CD4-positive, alpha-beta T cell (primary cell): ENCODE data around the gene TMEM47. TPM values are rescaled to one million over a fixed set of nuclear protein-coding genes. Genes with fewer than 3 reads are reported as not detected.

Experiments
- ATAC-seq: fragments of 200-7000 bp; cut with Tn5 transposase; one replicate; pipeline ENCODE4 v1.10.0; 2022; ENCODE audit warnings: mild to moderate bottlenecking; ENCODE audit not compliant: poor library complexity
- CTCF ChIA-PET: fragments of 350-600 bp; sonication (Branson Sonifier 250); formaldehyde crosslinking; loops from one replicate; lab custom pipeline; 2021; ENCODE audit warnings: antibody characterized with exemption, inconsistent platforms; lab: Charles Lee
- POLR2A ChIA-PET: fragments of 350-600 bp; sonication (Branson Sonifier 250); formaldehyde crosslinking; loops from one replicate; lab custom pipeline; 2021; ENCODE audit warnings: antibody characterized with exemption, inconsistent platforms; lab: Charles Lee
- DNase-seq, 14 experiments: peaks; one replicate each; pipeline ENCODE4 v3.0.0-alpha.2; 2013 to 2020; ENCODE audit warnings: mixed read lengths in 2 of 14
- H3K27ac ChIP-seq, 2 donors: one replicate each; pipeline versions ENCODE4 v1.5.1 to v1.7.0; 2013; ENCODE audit warnings: low read length in 2 of 2, low read depth in 1 of 2, mild to moderate bottlenecking in 1 of 2
- H3K27me3 ChIP-seq, 2 experiments: 1 replicate in 1 of 2; 2 replicates in 1 of 2; pipeline versions ENCODE4 v1.6.1 to v1.7.0; 2013; ENCODE audit warnings: low read length in 2 of 2, control low read depth in 1 of 2, mild to moderate bottlenecking in 1 of 2, moderate library complexity in 1 of 2; ENCODE audit not compliant: insufficient read depth in 2 of 2, control insufficient read depth in 1 of 2
- H3K36me3 ChIP-seq: one replicate; pipeline ENCODE4 v1.6.1; 2013; ENCODE audit warnings: low read length, control low read depth; ENCODE audit not compliant: insufficient read depth
- H3K4me1 ChIP-seq: one replicate; pipeline ENCODE4 v1.6.1; 2013; ENCODE audit warnings: low read length, control low read depth; ENCODE audit not compliant: insufficient read depth
- H3K4me3 ChIP-seq: one replicate; pipeline ENCODE4 v1.5.1; 2013; ENCODE audit warnings: mild to moderate bottlenecking, low read length, moderate library complexity
- H3K9me3 ChIP-seq, 2 experiments: 1 replicate in 1 of 2; 2 replicates in 1 of 2; pipeline versions ENCODE4 v1.6.1 to v1.7.0; 2013; ENCODE audit warnings: low read length in 2 of 2, mild to moderate bottlenecking in 2 of 2, control low read depth in 1 of 2, moderate library complexity in 1 of 2; ENCODE audit not compliant: control insufficient read depth in 1 of 2, insufficient read depth in 1 of 2
- H3K27ac Mint-ChIP-seq: one replicate; pipeline ENCODE4 v1.8.0; 2020; ENCODE audit warnings: mixed read lengths
- H3K27me3 Mint-ChIP-seq: one replicate; pipeline ENCODE4 v1.8.0; 2021; ENCODE audit warnings: mixed read lengths
- H3K36me3 Mint-ChIP-seq: one replicate; pipeline ENCODE4 v1.8.0; 2021; ENCODE audit warnings: low read depth, mixed read lengths
- H3K4me1 Mint-ChIP-seq: one replicate; pipeline ENCODE4 v1.8.0; 2021; ENCODE audit warnings: low read depth, mixed read lengths
- H3K4me3 Mint-ChIP-seq: one replicate; pipeline ENCODE4 v1.8.0; 2020; ENCODE audit warnings: mild to moderate bottlenecking, mixed read lengths
- H3K9me3 Mint-ChIP-seq: one replicate; pipeline ENCODE4 v1.8.0; 2020; ENCODE audit warnings: mixed read lengths
- CTCF ChIP-seq: fragments of 200-600 bp; IDR thresholded peaks from one replicate; pipeline ENCODE4 v1.8.0; 2022; ENCODE audit warnings: antibody characterized with exemption, mild to moderate bottlenecking
- intact Hi-C, 2 experiments: fragments of 100-400 bp; cut with DNase I in 1 of 2; cut with micrococcal nuclease in 1 of 2; formaldehyde crosslinking; loops; one replicate each; pipeline versions ENCODE4 v1.15.1 to v1.9.0; 2023 to 2025; cut with DNase I, micrococcal nuclease
- total RNA-seq, 174 experiments: library from RNA in 2 of 174; stranded (reverse) in 2 of 174; gene quantifications; one replicate each; pipeline ENCODE4 v1.2.3 and lab custom pipeline; 2021 to 2026

Gene TMEM47
- total RNA-seq, 2 experiments from 2014 or later: not detected

- DNase-seq: no peak
- Histone ChIP-seq H3K27ac (no peak overlapping the region), H3K4me3 (no peak overlapping the region), H3K9me3 (no peaks in the 10 kb centered on the region), H3K4me1 (no peaks in the 10 kb centered on the region), H3K27me3 (no peaks in the 10 kb centered on the region), H3K36me3 (no peaks in the 10 kb centered on the region)
- Mint-ChIP-seq H3K36me3 (no peaks in the 10 kb centered on the region), H3K9me3 (peaks cover 4% of the 10 kb centered on the region), H3K27ac (no peak overlapping the region), H3K4me3 (no peak overlapping the region), H3K27me3 (no peaks in the 10 kb centered on the region), H3K4me1 (no peaks in the 10 kb centered on the region)
- intact Hi-C loops: no loop called here
- ChIA-PET POLR2A (no interaction called here), CTCF (no interaction called here)
- ATAC-seq: no peak
- TF ChIP-seq CTCF: no peak
Observed at GRCh38 chrX:34598362-34598761, 58.7 kb downstream of the TMEM47 start.

GRCh38 chrX:34586936-34587335, 70.1 kb downstream of the TMEM47 start:
- no peak overlapping the region for H3K4me3 ChIP-seq
- no peaks in the 10 kb centered on the region for H3K36me3 Mint-ChIP-seq
- no peak overlapping the region for H3K27ac ChIP-seq
- no peak for DNase-seq
- ChIA-PET CTCF (no interaction called here), POLR2A (no interaction called here)
- H3K4me1 Mint-ChIP-seq: no peaks in the 10 kb centered on the region
- H3K27me3 Mint-ChIP-seq: no peaks in the 10 kb centered on the region
- no peaks in the 10 kb centered on the region for H3K4me1 ChIP-seq
- no peak for ATAC-seq
- no peak for TF ChIP-seq CTCF
- H3K36me3 ChIP-seq: no peaks in the 10 kb centered on the region
- no peak overlapping the region for H3K27ac Mint-ChIP-seq
- intact Hi-C loops: no loop called here
- H3K4me3 Mint-ChIP-seq: no peak overlapping the region
- H3K27me3 ChIP-seq: no peaks in the 10 kb centered on the region
- H3K9me3 ChIP-seq: no peaks in the 10 kb centered on the region
- peaks cover 5% of the 10 kb centered on the region for H3K9me3 Mint-ChIP-seq

GRCh38 chrX:34586346-34586911, 70.7 kb downstream of the TMEM47 start:
- H3K36me3 ChIP-seq: no peaks in the 10 kb centered on the region
- H3K4me1 ChIP-seq: no peaks in the 10 kb centered on the region
- TF ChIP-seq CTCF: no peak
- no peaks in the 10 kb centered on the region for H3K9me3 ChIP-seq
- POLR2A ChIA-PET: no interaction called here
- DNase-seq (no peak), ATAC-seq (no peak)
- CTCF ChIA-PET: no interaction called here
- intact Hi-C loops: no loop called here
- no peaks in the 10 kb centered on the region for H3K36me3 Mint-ChIP-seq
- no peak overlapping the region for H3K27ac Mint-ChIP-seq
- H3K4me1 Mint-ChIP-seq: no peaks in the 10 kb centered on the region
- no peak overlapping the region for H3K4me3 ChIP-seq
- peaks cover 5% of the 10 kb centered on the region for H3K9me3 Mint-ChIP-seq
- H3K27me3 ChIP-seq: no peaks in the 10 kb centered on the region
- H3K4me3 Mint-ChIP-seq: no peak overlapping the region
- no peaks in the 10 kb centered on the region for H3K27me3 Mint-ChIP-seq
- H3K27ac ChIP-seq: no peak overlapping the region
